ENCODE results near the gene SBF2.
"Not testable (repeated sequence)": the region's sequence is repeated elsewhere in the genome, so short reads cannot be mapped to it uniquely, and the experiment has no call there.

Gene SBF2

DNA sequence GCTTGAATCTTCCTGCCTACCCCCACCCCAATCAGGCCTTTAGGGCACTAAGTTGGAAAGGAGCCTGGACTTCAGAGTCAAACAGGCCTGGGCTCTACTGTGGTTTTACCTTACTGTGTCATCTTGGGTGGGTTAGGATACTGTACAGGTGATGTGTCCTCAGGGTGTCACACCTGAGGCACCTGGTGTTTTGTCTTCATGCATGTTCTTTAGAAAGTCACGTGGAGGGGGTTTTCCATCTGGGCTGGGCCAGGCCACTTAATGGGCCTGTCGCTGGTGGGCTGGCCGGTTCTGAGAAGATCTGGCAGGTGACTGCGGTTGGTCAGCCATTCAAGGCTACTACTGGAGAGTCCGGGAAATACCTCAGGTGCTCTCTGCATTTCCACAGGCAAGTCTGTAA lies 537.6 kb downstream of the SBF2 start:
- no peak for DNase-seq

DNA sequence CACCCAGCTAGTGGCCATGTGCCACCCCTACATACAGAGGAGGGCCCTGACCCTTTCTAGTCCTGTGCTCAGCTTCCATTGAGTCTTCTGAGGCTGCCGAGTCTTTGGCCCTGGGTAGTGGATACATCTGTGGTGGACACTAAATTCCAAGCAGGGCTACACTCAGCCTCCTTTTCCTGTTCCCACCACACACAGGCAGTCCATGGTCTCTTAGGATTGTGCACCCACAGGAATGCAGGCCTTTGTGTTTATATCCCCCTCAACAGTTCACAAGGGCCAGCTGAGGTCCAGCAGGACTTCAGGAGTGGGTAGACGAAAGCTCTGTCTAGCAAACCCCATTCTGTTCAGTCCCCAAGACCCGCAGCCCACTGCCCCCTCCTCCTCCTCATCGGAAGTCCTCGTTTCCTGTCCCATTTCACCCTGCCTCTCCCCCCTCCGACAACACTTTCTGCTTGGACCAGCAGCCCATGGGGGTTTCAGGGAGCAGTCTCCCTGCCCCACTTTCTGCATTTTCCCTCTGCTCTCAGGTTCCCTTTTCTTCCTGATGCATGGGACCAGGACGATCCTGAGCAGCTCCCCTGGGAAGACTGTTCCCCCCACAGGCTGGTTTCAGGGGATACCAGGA lies 538.3 kb downstream of the SBF2 start:
- no peak for DNase-seq

DNA sequence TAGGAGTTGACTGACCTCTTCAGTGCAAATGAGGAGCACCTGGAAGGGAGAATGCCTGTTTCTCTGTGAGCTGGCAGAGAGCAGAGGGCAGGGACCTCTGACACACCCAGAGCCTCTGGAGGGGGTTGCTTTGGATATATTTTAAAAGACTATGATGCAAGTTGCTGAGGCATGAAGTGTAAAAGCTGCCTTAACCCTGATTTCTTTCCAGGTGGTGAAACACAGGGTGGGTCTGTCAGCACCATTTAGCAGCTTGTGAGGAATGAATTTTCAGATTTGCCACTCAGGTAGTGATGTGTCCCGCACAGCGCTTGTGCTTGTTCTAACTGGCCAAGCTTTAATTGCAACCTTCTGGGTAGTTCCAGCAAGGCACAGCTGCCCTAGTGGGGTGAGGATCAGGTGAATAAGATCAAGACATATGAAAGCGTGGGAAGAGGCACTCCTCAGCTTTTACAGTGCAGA lies 540.0 kb downstream of the SBF2 start:
- DNase-seq, result no peak

DNA sequence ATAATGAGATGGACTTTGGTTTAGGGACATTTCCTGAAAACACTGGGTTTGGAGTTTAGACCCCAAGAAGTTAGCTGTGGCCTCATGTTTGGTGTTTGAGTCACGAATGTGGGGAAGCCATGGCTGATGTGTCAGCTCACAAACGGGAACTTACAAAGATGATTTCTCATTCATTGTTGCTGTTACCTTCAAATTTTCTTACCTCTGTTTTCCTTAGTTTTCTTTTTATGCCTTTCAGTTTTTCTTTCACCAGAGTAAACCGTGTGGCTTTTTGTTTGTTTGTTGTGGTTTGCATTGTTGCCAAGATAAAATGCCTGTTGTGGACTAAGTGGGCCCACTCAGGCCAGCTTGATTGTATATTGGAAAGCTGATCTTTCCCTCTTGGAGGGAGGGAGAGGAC lies 541.0 kb downstream of the SBF2 start:
- no peak for DNase-seq

DNA sequence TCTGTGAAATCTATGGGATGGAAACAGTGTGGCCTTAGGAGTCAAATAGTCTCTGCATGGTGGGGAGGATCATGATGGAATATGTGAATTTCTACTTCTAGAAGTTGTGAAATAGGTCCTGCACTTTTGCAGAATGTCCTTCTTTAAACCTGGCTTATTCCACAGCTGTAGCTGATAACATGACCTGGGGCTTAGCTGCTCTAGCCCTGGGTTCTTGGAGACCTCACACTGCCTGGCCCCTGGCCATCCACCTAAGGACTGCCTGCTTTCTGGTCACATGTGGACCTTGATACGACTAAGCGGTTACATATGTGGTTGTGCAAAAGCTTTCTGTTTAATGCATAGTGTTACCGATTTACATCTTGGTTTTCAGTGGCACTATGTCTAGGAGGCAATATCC lies 541.9 kb downstream of the SBF2 start:
- DNase-seq, result no peak

DNA sequence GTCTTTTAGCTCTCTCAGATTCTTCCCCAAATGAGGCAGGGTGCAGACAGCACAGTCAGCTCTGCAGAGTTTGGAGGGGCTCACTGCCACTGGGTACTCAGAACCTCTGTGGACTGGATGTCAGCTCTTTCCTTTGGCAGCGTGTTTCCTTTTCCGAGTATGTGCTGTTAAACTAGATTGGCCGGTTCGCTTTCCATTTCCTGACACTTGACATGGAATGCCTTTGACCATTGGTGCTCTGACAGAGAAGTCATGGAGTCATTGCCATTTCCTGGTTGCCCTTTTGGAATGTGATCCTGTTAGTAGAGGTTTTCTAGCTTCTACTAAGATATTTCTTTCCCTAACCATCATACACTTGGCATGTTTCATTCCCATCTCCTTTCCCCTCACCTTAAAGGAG lies 543.5 kb downstream of the SBF2 start:
- no peak for DNase-seq

DNA sequence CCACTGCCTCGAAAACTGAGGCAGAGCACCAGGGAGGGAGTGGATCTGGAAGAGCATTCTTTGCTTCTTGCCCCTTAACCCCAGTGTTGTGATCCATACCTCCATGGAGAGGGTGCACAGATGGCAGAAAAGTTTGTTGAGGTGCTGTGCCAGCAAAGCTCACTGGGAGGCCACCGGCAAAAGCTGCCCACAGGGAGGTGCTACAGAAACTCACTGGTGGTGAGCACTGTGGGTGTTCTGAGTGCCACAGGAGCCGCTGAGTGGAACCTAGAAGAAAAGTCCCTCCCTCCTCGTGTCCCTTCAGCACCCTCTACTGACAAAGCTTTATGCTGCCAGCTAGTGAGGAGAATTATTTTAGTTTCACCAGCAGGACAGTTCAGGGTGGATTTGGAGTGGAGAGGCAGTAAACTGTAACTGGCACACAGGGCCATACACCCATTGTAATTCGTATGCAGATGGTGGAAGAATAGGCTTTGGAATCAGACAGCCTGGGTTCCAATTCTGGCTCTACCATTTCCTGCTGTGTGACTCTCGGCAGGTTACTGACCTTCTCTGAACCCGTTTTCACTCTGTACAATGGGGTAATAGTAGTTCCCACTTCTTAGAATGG lies 545.6 kb downstream of the SBF2 start:
- DNase-seq, result peak in 41 of 56 donors; percentile 9 to 74 (median 35)

DNA sequence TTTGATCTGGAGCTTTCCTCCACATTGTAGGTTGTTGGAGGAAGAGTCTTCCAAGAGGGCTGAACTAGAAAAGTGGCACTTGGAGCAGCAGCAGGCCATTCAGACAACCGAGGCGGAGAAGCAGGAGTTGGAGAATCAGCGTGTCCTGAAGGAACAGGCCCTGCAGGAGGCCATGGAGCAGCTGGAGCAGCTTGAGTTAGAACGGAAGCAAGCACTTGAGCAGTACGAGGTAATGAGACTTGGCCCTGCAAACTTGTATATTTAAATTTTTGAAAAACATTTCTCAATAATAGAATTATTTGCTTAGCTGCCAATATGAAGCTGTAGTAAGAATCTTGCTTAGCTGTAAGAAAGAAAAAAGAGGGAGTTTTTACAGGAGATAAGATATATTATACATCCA lies 546.2 kb downstream of the SBF2 start:
- DNase-seq, result no peak

DNA sequence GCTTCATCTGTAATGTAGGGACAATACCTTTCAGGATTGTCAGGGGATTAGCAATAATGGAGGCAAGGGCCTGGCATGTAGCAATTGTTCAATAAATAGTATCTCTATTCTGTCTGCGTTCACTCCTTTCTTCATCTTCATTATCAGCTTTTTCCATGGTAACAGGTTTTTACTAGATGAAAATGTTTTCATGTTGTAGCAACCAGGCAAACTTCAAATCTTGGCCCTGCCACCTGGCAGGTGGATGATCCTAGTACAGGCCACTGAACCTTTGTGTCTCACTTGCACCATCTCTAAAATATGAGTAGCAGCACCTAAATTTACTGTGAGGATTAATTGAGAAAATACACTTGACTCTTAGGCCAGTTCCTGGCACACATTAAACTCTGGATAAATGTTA lies 546.8 kb downstream of the SBF2 start:
- no peak for DNase-seq

DNA sequence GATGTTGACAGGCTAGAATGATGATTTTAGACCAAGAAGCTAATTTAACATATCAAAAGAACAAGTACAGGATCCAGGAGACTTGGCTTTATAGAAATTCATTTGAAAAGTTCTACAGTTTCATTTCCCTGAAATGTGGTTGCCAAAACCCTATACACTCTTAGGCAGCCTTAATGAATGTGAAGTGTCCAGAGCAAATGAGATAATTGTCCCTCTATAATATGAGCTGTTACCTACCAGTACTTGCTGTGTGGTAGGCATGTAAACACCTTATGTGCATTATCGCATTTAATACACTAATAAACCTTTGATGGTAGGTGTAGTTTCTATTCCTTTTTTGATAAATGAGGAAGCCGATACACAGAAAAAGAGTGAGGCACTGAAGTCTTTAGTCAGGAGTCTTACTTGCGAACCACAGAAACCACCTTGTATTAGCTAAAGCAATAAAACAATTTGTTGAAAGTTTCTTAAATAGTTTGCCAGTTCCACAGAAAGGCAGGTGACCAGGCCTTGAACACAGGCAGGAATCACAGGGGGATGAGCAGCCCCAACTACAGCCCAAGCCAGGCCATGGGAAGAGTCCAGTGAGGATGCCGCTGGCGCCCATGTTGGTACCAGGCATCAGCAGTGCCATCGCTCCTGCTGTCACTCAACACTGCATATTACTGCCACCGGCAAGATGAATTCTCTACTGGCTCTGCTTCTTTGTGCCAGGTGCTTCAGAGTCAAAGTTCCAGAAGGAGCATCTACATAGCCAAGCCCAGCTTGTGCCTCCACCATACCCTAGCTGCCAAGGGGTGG lies 548.4 kb downstream of the SBF2 start:
- DNase-seq, result no peak

DNA sequence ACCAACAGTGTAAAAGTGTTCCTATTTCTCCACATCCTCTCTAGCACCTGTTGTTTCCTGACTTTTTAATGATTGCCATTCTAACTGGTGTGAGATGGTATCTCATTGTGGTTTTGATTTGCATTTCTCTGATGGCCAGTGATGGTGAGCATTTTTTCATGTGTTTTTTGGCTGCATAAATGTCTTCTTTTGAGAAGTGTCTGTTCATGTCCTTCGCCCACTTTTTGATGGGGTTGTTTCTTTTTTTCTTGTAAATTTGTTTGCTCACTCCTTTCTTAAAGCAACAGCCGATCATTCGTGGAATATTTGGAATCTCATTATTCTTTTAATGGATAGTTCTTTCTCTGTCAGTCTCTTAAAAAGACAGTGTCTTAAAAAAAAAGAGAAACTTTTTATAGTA lies 550.5 kb downstream of the SBF2 start:
- not testable (repeated sequence) for DNase-seq

DNA sequence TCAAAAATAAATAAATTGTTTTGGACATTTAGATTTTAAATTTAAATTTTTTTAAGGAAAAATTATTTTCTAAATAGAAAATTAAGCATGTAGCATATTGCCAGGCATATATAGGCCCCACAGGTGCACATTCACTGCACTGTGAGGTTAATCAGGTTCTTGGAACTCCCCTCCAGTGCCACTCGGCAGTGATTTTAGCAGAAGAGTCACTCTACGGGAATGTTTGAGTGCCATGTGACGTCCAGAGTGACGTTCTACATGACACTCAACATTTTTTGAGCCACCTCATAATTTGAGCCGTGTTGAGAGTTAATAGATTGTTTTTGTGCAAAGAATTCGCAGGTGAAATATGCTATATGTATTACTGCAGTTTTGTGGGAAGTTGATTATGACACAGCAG lies 552.8 kb downstream of the SBF2 start:
- DNase-seq, result no peak

DNA sequence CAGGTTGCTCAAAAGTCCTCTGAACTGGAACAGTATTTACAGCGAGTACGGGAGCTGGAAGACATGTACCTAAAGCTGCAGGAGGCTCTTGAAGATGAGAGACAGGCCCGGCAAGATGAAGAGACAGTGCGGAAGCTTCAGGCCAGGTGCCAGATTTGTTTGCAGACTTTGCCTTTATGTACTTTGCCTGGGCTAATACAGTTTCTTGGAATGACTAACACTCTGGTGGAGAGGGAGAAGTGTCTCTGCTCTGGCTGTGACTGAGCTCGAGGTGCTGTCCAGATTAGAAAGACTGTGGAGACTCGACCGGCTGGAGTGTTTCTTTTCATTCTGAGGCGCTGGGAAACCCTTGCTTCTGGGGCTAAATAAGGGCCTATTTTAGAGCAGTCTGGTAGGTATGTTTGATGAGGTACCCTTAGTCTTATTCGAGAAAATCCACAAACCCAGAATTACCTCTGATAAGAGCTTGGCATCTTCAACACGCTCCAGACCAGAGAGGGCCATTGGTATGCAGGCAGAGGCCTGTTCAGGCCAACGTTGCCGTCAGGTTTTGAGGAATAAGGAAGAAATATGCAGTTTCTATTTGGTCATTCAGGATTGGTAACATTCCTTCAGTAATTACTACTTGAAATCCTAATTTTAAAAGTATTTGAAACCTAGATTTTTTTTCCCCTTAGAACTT lies 553.7 kb downstream of the SBF2 start:
- DNase-seq, result no peak

DNA sequence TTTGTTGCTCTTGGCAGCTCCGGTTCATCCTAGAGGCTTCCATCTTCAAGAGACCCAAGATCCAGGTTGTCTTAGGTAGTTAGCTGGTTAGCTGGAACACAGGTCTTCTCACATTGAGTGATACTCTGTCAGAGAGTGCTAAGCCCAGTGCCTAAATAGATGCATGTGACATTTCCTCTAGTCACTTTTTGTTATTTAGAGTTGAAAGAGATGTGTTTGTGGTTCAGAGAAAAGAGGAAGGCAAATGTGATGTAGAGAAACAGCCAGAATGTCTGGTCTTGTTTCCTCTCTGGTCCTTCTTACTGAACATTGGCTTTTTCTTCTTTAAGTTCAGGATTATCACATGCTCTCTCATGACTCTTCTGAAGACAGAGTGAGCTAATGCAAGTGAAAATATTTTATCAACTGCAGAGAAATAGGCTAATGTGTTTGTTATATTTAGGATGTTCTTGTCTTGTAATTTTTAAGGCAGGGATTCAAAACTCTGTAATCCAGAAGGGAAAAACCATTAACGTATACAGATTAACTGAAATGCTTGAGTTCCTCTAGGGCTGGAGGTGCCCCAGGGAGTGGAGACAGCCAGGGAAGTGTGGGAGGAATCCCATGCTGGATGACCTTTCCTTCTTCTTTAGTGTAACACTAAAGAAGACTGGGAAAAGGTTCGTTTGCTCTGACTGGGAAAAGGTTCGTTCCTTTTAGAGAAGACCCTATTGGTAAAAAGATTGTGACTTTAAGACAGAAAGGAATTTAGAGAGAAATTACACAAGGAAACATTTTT lies 554.7 kb downstream of the SBF2 start:
- DNase-seq, result no peak

DNA sequence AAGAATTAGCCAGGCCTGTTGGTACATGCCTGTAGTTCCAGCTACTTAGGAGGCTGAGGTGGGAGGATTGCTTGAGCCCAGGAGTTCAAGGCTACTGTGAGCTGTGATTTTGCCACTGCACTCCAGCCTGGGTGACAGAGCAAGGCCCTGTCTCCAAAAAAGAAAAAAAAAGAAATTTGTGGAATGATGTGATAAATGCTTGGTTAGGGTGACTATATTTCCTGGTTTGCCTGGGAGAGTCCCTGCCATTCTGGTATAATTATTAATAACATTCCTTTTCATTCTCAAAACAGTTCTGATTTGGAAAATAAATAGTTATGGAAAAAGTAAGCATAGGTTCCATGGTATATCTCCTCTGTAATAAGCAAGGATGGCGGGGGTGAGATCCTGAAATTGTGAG lies 555.3 kb downstream of the SBF2 start:
- no peak for DNase-seq

DNA sequence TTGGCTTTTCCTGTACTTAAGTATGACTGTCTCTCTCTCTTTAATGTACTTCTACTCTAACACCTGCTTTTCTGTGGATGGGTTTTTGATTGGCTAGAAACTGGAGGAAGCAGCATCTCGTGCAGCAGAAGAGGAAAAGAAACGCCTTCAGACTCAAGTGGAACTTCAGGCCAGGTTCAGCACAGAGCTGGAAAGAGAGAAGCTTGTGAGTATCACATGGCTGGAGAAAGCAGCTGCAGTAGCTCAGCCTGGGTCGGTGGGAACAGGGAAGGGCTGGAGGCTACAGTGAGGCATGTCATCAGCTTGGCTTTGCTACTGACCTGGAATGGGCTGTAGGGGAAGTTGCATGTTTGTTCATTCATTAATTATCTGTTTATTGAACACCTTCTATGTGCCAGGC lies 555.9 kb downstream of the SBF2 start:
- DNase-seq, result peak in 9 of 56 donors; percentile 3 to 33 (median 10)

DNA sequence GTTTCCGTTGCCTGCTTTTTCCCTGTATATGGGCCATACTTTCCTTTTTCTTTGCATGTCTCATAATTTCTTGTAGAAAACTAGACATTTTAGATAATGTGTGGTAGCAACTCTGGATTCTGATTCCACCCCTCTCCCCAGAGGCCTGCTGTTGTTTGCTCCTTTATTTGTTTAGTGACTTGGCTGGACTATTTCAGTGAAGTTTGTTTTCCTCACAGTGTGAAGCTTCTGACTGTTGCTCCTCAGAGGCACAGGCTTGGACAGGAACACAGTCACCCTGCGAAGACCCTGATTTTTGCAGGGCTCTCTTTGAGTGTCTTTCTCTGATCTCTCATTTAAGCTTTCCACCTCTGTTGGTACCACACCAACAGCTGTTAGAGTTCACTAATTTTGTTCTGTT lies 557.7 kb downstream of the SBF2 start:
- DNase-seq, result no peak

DNA sequence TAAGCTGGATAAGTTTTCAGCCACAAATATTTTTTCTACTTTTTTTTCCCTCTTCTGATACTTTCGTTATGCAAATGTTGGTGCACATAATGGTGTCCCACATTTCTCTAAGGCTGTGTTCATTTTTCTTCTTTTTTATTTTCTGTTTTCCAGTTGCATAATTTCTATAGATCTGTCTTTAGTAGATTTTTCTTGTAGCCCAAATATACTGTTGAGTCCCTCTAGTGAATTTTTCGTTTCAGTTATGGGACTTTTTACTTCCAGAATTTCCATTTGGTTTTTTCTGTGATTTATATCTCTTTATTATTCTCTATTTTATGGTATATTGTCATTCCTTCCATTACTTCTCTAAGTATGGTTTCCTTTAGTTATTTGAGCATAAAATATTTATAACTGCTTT lies 558.1 kb downstream of the SBF2 start:
- DNase-seq, result no peak

DNA sequence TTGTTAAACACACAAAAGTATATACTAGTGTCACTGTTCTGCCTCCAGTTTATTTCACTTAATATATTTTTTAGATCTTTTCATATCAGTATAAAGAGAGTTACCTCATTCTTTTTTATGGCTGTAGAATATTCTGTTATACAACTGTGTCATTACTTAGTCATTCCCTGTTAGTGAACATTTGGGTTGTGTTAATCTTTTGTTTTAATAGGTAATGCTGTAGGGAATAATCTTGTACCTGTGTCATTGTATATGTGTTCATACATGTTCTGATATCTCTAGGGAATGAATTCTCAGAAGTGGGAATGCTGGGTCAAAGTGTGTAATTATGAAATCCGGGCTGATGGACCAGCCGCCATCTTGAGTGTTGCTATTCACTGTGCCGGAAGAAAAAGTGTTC lies 558.8 kb downstream of the SBF2 start:
- no peak for DNase-seq

DNA sequence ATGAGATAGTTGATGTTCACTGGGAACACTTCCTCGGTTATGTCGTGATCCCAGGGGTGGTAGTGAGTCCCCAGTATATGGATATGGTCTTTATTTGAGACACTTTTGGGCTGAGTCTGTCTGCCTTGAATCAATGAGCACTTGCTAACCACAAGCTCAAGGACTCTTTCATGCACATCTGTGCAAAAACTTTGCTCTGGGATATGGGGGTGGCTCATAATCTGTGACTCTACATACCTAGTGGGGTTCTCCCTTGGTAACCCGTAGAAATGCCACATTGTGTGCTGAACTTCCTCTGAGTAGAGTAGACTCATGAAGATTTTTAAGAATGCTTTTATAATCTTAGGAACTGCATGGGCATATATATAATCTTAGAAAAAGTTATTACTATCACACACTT lies 560.8 kb downstream of the SBF2 start:
- no peak for DNase-seq

DNA sequence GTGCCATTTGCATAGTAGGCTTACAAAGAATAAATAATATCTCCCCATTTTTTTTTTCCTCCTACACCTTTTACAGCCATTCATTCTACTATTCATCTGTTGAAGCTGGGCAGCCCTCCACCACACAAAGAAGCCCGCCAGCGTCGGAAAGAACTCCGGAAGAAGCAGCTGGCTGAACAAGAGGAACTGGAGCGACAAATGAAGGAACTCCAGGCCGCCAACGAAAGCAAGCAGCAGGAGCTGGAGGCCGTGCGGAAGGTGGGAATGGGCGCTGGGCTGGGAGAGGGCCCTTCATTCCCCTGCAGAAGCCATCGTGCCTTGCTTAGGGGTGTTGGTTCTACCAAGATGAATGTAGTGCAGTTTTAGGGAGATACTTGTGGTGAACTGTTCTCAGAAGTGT lies 561.6 kb downstream of the SBF2 start:
- DNase-seq, result peak in 7 of 56 donors; percentile 6 to 33 (median 14)

All from amygdala (tissue), 56 donors.